AG09309 (cell line): ENCODE data around the gene CBLC.

Experiments
- DNase-seq: peaks from one replicate; pipeline ENCODE4 v3.0.0-alpha.2; 2010; ENCODE audit warnings: low read depth
- H3K4me3 ChIP-seq: 2 replicates; pipeline ENCODE4 v1.5.1; 2011; ENCODE audit warnings: mild to moderate bottlenecking, low read depth, low read length, moderate library complexity; ENCODE audit not compliant: control insufficient read depth
- CTCF ChIP-seq: IDR thresholded peaks from 2 replicates; pipeline ENCODE4 v1.5.1; 2011; ENCODE audit warnings: mild to moderate bottlenecking, low read depth, low read length, inconsistent platforms; ENCODE audit not compliant: insufficient read depth, control insufficient read depth; ENCODE audit errors: missing control alignments

Gene CBLC

GRCh38 chr19:44746616-44746945 lies 31.1 kb upstream of the CBLC start:
- no peak overlapping the region for H3K4me3 ChIP-seq
- no peak for DNase-seq
- TF ChIP-seq CTCF = no peak

GRCh38 chr19:44746946-44747738 lies 30.5 kb upstream of the CBLC start:
- no peak for TF ChIP-seq CTCF
- peak; percentile 87 for DNase-seq

GRCh38 chr19:44747739-44748425 lies 29.8 kb upstream of the CBLC start:
- H3K4me3 ChIP-seq = peak overlapping the region; percentile 49
- TF ChIP-seq CTCF = no peak
- DNase-seq = no peak

More at GRCh38 chr19:44746946-44747738, 30.5 kb upstream of the CBLC start:
- H3K4me3 ChIP-seq = peak overlapping the region; percentile 49

GRCh38 chr19:44748426-44749254 lies 29.1 kb upstream of the CBLC start, which contains the start of gene BCL3:
TSS of gene BCL3 (plus strand) at chr19:44748708. CDS start at chr19:44748791, 83 bp downstream.
- DNase-seq = no peak
- peak within 1 kb of the TSS; percentile 70 for H3K4me3 ChIP-seq
- no peak for TF ChIP-seq CTCF

- DNase-seq = no peak
- TF ChIP-seq CTCF = no peak
- peak overlapping the region; percentile 70 for H3K4me3 ChIP-seq
Measured at GRCh38 chr19:44749292-44749691, 28.4 kb upstream of the CBLC start.

- no peak for DNase-seq
- TF ChIP-seq CTCF = no peak
- peak overlapping the region; percentile 70 for H3K4me3 ChIP-seq
Measured at GRCh38 chr19:44749994-44750393, 27.7 kb upstream of the CBLC start.
